DMS114 treated with DMSO at 0.1 percent for 48 hours (cell line): ENCODE measurements around the gene BDH1.
"Not testable (repeated sequence)": the region's sequence is repeated elsewhere in the genome, so short reads cannot be mapped to it uniquely, and the experiment has no call there.

Experiments used
- DNase-seq: peaks from one replicate; lab custom pipeline; 2025; ENCODE audit not compliant: unreplicated experiment; lab: John Stamatoyannopoulos, UW

The BDH1 gene, protein sequence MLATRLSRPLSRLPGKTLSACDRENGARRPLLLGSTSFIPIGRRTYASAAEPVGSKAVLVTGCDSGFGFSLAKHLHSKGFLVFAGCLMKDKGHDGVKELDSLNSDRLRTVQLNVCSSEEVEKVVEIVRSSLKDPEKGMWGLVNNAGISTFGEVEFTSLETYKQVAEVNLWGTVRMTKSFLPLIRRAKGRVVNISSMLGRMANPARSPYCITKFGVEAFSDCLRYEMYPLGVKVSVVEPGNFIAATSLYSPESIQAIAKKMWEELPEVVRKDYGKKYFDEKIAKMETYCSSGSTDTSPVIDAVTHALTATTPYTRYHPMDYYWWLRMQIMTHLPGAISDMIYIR

GRCh38 chr3:197555281-197556261 is at the start of gene BDH1:
BDH1 (minus strand) TSS chr3:197555968; CDS start chr3:197546443, 9,525 bp downstream.
- DNase-seq, result no peak

GRCh38 chr3:197603317-197603933 is 47.7 kb upstream of the BDH1 start:
- DNase-seq, result no peak

- not testable (repeated sequence) for DNase-seq
These were observed 46.6 kb upstream of the BDH1 start for GRCh38 chr3:197602351-197602750.

DNA sequence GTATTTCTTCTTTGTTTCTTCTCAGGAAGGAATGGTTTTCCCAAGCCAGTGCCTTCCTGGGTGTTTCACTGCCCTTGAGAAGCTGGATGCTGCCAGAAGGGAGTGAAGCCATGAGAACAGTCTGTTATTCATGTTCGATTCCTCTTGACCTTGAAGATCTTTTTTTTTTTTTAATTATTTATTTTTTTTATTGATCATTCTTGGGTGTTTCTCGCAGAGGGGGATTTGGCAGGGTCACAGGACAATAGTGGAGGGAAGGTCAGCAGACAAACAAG is 45.7 kb upstream of the BDH1 start:
- not testable (repeated sequence) for DNase-seq

DNA sequence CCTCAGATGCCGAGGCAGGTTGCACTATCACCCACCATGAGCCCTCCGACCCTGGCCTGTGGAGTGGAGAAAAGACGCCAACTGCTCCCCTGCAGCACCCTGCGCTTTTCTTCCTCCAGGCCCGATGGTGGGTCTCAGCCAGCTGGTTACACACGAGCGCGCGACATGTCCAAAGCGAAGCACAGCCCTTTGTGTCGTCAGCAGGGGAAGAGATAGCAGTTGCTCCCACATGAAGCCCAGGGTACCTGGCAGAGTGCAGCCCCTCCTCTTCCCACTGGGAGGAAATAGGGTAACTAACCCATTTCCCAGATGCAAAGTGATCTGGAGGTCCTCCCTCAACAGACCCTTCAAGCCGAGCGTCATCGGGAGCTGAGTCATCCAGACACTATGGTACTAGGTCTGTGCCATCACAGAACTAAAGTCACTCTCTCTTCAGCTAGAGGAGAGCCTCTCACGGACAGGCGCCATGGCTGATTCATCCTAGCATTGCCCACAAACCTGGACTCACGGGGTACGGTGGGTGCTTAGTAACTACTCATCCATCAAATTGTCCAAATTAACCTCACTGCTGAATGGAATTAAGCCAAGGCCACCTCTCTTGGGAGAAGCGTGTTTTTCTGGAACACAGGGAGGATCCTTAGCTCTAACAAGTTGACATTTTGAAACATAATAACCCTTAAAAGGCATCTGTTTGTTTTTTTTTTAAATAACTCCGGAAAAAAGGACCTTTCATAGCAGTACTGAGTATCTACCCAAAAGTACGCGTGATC is 45.2 kb upstream of the BDH1 start:
- no peak for DNase-seq

GRCh38 chr3:197599089-197599765 is 43.5 kb upstream of the BDH1 start:
- DNase-seq, result no peak

DNA sequence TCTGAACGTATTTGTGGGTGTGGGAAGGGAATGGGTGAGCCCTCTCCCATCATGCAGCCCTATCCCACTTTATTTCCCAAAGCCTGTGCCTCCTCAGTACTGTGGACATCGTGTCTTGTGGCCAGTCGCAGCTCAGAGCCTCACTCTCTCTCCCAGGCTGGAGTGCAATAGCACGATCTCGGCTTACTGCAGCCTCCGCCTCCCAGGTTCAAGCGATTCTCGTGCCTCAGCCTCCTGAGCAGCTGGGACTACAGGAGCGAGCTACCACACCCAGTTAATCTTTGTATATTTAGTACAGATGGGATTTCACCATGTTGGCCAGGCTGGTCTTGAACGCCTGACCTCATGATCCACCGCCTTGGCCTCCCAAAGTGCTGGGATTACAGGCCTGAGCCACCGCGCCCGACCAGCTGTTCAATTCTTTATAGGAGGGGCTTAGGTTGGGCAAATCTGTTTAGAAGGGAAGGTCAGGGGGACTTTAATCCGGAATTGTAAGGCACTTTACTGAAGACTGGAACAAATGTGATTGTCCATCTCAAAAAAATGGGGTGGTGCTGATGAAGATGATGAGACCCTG is 42.7 kb upstream of the BDH1 start:
- DNase-seq, result no peak

DNA sequence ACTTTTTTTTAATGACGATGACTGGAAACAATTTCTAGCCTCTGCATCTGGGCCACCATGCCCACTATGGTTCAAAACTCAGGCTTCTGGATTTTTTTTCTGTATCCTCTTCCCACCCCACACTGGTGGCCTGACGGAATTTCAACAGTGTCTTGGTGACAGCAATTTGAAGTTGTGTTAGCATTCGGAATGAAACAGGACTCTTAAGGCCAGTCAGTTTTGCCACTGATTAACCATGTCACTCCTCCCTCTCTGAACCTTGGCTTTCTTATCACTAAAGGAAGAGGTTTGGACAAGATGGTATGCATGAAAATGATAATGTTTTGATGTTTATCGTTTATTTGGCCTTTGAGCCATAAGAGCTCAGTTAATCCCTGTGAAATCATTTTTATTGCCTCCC is 41.6 kb upstream of the BDH1 start:
- DNase-seq, result no peak

GRCh38 chr3:197595470-197596185 is 39.9 kb upstream of the BDH1 start:
- DNase-seq, result no peak

DNA sequence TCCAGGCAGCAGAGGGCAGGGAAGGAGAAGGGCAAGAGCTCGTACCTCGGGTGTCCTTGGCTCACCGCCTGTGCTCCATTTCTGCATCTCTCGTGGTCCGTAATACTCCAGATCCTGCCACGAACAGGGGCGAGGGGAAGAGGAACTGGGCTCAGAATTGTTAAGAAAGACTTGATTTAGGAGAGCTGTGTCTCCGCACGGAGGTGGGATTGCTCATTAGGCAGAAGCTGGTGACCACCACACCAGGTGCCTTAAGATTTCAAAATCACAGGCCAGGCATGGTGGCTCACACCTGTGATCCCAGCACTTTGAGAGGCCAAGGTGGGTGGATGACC is 37.2 kb upstream of the BDH1 start:
- no peak for DNase-seq

GRCh38 chr3:197592361-197593045 is 36.7 kb upstream of the BDH1 start:
- DNase-seq, result no peak

- DNase-seq, result no peak
These were observed 36.0 kb upstream of the BDH1 start for GRCh38 chr3:197591816-197592215.

DNA sequence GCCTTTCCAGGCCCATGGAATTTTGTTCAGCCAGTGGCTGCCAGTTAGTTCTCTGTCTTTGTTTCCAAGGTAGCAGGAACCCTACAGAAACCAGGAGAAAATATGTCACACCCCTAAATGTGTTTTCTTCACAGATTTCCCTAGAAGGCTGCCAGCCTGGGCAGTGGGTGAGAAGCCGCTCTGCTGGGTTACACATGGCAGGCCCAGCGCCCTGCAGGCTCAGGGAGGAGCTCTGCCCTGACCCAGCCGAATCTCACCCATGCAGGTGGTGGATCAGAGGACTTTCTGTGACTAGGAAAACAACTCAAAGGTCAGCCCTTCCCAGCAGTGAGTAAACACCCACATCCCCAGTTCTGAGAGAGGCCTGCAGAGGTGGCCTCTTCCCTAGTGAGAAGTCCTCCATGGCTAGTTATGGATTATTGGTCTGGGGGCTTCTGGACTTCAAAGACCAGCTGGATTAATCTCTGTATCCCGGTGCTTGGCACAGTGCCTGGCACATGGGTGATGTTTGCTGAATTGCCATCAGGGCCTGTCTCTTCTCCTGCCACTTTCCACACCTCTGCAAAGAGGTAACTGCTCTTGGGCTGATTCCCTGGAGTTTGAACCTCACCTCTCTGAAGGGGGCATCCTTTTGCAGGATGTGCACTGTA is 34.7 kb upstream of the BDH1 start:
- no peak for DNase-seq

DNA sequence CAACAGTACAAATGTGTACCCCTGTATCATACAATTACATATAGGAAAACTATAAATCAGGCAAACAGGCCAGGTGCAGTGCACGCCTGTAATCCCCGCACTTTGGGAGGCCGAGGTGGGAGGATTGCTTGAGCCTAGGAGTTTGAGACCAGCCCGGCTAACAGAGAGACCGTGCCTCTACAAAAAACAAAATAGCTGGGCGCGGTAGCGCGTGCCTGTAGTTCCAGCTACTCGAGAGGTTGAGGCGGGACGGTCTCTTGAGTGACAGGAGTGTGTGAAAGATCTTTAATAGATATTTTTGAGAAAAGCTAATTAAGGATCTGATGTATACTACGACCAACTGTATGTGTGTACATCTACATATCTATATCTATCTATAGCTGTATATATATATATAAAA is 33.8 kb upstream of the BDH1 start:
- DNase-seq, result no peak

DNA sequence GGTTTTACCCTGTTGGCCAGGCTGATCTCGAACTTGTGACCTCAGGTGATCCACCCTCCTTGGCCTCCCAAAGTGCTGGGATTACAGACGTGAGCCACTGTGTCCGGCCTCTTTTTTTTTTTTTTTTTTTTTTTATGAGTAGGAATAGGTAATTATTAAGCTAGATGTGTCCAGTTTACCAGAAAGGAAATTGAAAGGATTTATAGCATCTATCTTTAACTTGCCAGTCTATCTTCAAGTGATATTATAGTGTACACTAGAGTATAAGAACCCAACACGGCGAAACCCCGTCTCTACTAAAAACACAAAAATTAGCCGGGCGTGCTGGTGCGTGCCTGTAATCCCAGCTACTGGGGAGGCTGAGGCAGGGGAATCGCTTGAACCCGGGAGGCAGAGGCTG is 31.0 kb upstream of the BDH1 start:
- not testable (repeated sequence) for DNase-seq

GRCh38 chr3:197586181-197586580 is 30.4 kb upstream of the BDH1 start:
- no peak for DNase-seq

- DNase-seq, result no peak
These were observed 29.0 kb upstream of the BDH1 start for GRCh38 chr3:197584733-197585132.

- no peak for DNase-seq
These were observed 27.6 kb upstream of the BDH1 start for GRCh38 chr3:197583371-197583770.
